Stimulated activated naive CD8-positive, alpha-beta T cell treated with anti-CD3 and anti-CD28 coated beads, Interleukin-15, amount 100 ng/mL, for 72 hours (primary cell): ENCODE results near the gene RHBDF2.
"Not testable (repeated sequence)": the region's sequence is repeated elsewhere in the genome, so short reads cannot be mapped to it uniquely, and the experiment has no call there.

Experiments used
- ATAC-seq: fragments of 150-1000 bp; cut with Tn5 transposase; 2 replicates; pipeline ENCODE4 v1.10.0; 2021; ENCODE audit warnings: mild to moderate bottlenecking, moderate library complexity
- DNase-seq, 2 donors: peaks; one replicate each; pipeline ENCODE4 v3.0.0; 2021 to 2022
- H3K27ac Mint-ChIP-seq, 2 donors: one replicate each; pipeline ENCODE4 v1.8.0; 2022; ENCODE audit warnings: mild to moderate bottlenecking in 2 of 2, mixed read lengths in 2 of 2, moderate library complexity in 2 of 2
- H3K27me3 Mint-ChIP-seq: one replicate; pipeline ENCODE4 v1.8.0; 2022; ENCODE audit warnings: mixed read lengths
- H3K4me1 Mint-ChIP-seq: one replicate; pipeline ENCODE4 v1.8.0; 2022; ENCODE audit warnings: mild to moderate bottlenecking, mixed read lengths
- H3K4me3 Mint-ChIP-seq, 2 donors: one replicate each; pipeline ENCODE4 v1.8.0; 2022; ENCODE audit warnings: mild to moderate bottlenecking in 2 of 2, mixed read lengths in 2 of 2, moderate library complexity in 1 of 2
- H3K9me3 Mint-ChIP-seq, 2 donors: one replicate each; pipeline ENCODE4 v1.8.0; 2022; ENCODE audit warnings: mixed read lengths in 2 of 2

RHBDF2 gene

DNA sequence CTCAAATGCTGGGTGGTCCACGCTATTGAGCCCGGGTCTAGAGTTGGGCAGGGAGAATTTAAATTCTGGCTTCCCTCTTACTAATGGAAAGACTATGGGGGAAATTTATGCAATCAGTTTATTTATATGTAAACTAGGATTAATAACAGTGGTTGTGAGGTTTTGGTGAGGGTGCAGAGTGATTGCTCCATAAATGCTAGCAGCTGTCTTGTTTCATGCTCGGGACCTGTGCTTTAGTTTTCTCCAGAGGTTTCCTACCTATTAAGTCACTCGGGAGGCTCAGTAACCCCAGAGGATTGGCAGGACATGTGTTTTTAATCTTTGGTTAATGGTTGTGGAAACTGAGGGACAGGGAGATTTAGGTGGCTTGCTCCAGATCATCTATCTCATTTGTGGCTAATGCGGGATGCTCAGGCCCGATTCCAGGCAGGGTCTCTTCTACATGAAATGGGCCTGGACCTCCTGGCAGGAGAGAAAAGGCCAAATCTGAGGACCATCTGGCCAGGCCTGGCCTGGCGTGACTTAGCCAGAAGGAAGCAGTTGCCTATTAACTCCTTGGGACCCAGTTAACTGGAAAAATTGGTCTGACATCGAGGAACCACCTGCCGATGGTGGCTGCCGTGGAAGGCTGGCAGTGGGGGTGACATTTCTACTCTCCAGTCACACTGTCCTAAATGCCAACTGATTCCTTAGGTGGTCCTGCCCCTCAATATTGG lies 40.7 kb upstream of the RHBDF2 start:
- peaks cover 31% of the 10 kb centered on the region for H3K27me3 Mint-ChIP-seq
- H3K27ac Mint-ChIP-seq = peak overlapping the region in 1 of 2 donors; percentile 30
- H3K4me1 Mint-ChIP-seq = peaks cover 15% of the 10 kb centered on the region
- no peak overlapping the region for H3K4me3 Mint-ChIP-seq
- no peaks in the 10 kb centered on the region for H3K9me3 Mint-ChIP-seq
- ATAC-seq = no peak
- no peak for DNase-seq

GRCh38 chr17:76540381-76541300 lies 39.4 kb upstream of the RHBDF2 start:
- ATAC-seq = peak; percentile 49
- Mint-ChIP-seq H3K9me3 (no peaks in the 10 kb centered on the region), H3K4me1 (peaks cover 17% of the 10 kb centered on the region), H3K27me3 (peaks cover 40% of the 10 kb centered on the region), H3K27ac (no peak overlapping the region), H3K4me3 (peak overlapping the region in 1 of 2 donors; percentile 41)
- no peak for DNase-seq

- peaks cover 40% of the 10 kb centered on the region for H3K27me3 Mint-ChIP-seq
- H3K4me1 Mint-ChIP-seq = peaks cover 26% of the 10 kb centered on the region
- ATAC-seq (no peak), DNase-seq (no peak)
- no peaks in the 10 kb centered on the region for H3K9me3 Mint-ChIP-seq
- peak within 1 kb of the TSS; percentile 28 to 73 for H3K4me3 Mint-ChIP-seq
- no peak within 1 kb of the TSS for H3K27ac Mint-ChIP-seq
Measured at GRCh38 chr17:76539631-76540271, 38.5 kb upstream of the RHBDF2 start, which contains the start of gene PRCD. TSS of gene PRCD (plus strand) at chr17:76540044. CDS start at chr17:76540142, 98 bp downstream.

DNA sequence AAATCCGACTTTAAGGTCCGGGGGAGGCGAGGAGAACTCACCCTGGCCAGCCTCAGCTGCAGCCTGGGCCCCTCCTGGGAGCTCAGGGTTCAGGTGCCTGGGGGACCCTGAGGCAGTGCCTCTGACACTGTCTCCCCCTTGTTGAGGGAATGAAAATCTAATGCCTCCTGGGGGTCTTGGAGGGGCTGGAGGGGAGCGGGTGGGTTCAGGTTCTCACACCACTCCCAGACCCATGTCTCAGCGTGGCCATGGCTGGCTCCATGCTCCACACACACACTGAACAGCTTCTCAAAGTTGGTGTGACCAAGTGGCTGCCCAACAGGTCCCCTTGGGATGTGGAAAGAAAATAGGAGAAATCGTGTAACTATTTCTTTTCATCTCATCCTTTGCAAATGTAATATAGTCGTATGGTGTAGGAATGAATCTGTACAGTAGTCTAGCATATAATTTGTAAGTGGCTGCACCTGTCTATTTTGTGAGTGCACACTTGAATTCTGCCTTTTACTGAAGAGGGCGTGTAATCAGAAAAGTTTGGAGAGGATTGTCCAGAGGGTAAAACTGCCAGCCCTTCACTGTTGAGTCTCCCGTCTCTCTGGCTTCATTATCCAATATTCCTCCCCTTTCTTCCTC lies 37.8 kb upstream of the RHBDF2 start:
- Mint-ChIP-seq H3K27ac (no peak overlapping the region), H3K27me3 (peaks cover 40% of the 10 kb centered on the region), H3K4me3 (peak overlapping the region; percentile 28 to 73), H3K9me3 (no peaks in the 10 kb centered on the region), H3K4me1 (peaks cover 26% of the 10 kb centered on the region)
- ATAC-seq = no peak
- DNase-seq = no peak

DNA sequence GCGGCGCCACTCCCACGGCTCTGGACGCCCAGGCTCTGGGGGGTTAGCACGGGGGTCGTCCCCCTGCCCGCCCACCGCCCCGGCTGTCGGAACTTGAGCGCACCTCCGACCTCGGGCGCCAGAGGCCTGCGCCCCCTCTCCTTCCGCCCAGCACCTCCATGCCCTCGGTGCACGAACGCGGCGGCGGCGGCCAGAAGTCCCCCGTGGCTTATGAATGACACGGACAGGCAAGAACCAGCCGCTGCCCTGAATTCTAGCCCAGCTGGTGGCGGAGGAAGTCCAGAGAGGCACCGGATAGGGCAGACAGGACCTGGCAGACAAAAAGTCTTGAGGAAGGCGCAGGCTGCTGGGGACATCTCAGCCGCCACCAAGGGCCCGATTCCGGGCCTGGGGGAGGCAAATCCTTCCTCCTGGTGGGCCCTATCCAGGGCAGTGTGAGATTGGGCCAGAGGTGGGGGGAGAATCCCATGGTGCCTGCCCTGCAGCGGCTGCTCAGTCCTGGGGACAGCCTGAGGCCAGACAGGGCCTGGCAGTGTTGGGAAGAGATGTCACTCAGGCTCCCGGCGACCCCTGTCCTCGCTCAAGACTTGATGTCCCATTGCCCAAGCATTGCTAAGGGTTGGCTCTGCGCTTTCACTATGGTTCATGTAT lies 37.2 kb upstream of the RHBDF2 start:
- Mint-ChIP-seq H3K9me3 (no peaks in the 10 kb centered on the region), H3K4me3 (peak overlapping the region; percentile 28 to 73), H3K27me3 (peaks cover 40% of the 10 kb centered on the region), H3K27ac (no peak overlapping the region), H3K4me1 (peaks cover 26% of the 10 kb centered on the region)
- ATAC-seq = no peak
- DNase-seq = no peak

GRCh38 chr17:76537578-76538280 lies 36.5 kb upstream of the RHBDF2 start, which contains the start of gene CYGB:
TSS of gene CYGB (minus strand) at chr17:76537709. CDS start at chr17:76537542, 167 bp downstream.
- Mint-ChIP-seq H3K27ac (no peak within 1 kb of the TSS), H3K4me1 (peaks cover 26% of the 10 kb centered on the region), H3K4me3 (peak within 1 kb of the TSS; percentile 44 to 64), H3K27me3 (peaks cover 38% of the 10 kb centered on the region), H3K9me3 (no peaks in the 10 kb centered on the region)
- peak; percentile 58 for ATAC-seq
- no peak for DNase-seq

DNA sequence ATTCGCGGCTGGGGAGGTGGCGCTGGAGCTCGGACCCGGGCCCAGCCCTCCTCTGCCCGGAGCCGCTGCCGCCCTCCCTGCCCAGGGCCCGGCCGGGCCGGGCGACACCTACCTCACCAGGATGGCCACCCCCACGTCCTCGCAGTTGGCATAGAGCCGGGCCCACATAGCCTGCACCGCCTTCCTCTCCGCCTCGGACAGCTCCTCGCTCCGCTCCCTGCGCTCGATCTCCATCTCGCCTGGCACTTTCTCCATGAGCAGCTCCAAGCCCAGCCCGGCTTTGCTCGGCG lies 36.0 kb upstream of the RHBDF2 start:
- no peak overlapping the region for H3K27ac Mint-ChIP-seq
- no peaks in the 10 kb centered on the region for H3K9me3 Mint-ChIP-seq
- peak overlapping the region; percentile 44 to 50 for H3K4me3 Mint-ChIP-seq
- H3K27me3 Mint-ChIP-seq = peaks cover 33% of the 10 kb centered on the region
- DNase-seq (no peak), ATAC-seq (peak; percentile 49)
- H3K4me1 Mint-ChIP-seq = peaks cover 26% of the 10 kb centered on the region

GRCh38 chr17:76536511-76537287 lies 35.5 kb upstream of the RHBDF2 start:
- no peak overlapping the region for H3K27ac Mint-ChIP-seq
- H3K9me3 Mint-ChIP-seq = no peaks in the 10 kb centered on the region
- DNase-seq = no peak
- peaks cover 32% of the 10 kb centered on the region for H3K4me1 Mint-ChIP-seq
- no peak for ATAC-seq
- peak overlapping the region in 1 of 2 donors; percentile 41 for H3K4me3 Mint-ChIP-seq
- H3K27me3 Mint-ChIP-seq = peaks cover 29% of the 10 kb centered on the region

- no peak overlapping the region for H3K4me3 Mint-ChIP-seq
Measured at GRCh38 chr17:76535788-76536510, 34.7 kb upstream of the RHBDF2 start.

DNA sequence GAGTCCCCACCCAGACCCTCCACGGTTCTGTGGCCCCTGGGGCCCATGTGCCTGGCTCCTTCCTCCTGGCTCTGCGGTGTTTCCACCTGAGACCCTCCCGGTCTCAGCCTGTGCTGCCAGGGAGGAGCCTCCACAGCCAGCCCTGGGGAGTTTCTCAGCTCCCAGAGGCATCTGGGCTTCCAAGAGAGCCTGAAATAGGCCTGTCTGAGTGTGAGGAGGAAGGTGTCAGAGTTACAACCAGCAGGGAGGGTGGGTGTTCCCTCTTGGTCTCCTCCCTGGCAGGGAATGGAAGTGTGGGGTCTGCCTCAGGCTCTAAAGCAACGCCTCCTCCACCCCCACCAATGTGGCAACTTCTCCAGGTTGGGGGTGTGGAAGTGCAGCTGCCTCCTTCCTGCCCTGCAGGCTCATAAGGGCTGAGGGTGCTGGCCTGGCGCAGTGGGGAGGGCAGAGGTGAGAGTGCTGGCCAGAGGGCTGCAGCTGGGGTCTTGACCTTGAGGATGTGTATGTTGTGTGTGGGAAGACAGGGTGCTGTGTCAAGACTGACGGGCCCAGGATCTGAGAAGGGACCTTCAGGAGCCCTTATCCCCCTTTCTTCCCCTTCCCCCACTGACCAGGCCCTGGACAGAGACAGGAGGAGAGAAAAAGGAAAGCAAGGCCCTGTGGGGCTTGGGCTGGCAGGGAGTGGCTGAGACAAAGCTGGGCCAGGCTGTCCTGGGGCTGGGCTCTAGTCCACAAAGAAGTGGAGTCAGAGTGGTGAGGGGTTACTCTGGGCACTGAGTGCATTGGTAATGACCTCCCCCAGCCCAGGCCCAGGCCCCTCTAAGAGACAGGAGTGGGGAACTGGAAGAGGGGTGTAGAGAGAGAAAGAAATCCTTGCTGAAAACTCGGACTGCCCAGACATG lies 33.9 kb upstream of the RHBDF2 start:
- H3K9me3 Mint-ChIP-seq = no peaks in the 10 kb centered on the region
- peaks cover 29% of the 10 kb centered on the region for H3K27me3 Mint-ChIP-seq
- H3K27ac Mint-ChIP-seq = peak overlapping the region; percentile 45 to 54
- DNase-seq (no peak), ATAC-seq (no peak)
- no peak overlapping the region for H3K4me3 Mint-ChIP-seq
- H3K4me1 Mint-ChIP-seq = peaks cover 37% of the 10 kb centered on the region

More at GRCh38 chr17:76535788-76536510, 34.7 kb upstream of the RHBDF2 start:
- Mint-ChIP-seq H3K27me3 (peaks cover 29% of the 10 kb centered on the region), H3K27ac (no peak overlapping the region), H3K4me1 (peaks cover 37% of the 10 kb centered on the region), H3K9me3 (no peaks in the 10 kb centered on the region)
- ATAC-seq = no peak
- DNase-seq = no peak

- not testable (repeated sequence) for H3K9me3 Mint-ChIP-seq, ATAC-seq, H3K4me3 Mint-ChIP-seq, DNase-seq, H3K27ac Mint-ChIP-seq
- peaks cover 19% of the 10 kb centered on the region for H3K27me3 Mint-ChIP-seq
- peaks cover 45% of the 10 kb centered on the region for H3K4me1 Mint-ChIP-seq
Measured at GRCh38 chr17:76533640-76534359, 32.6 kb upstream of the RHBDF2 start.

DNA sequence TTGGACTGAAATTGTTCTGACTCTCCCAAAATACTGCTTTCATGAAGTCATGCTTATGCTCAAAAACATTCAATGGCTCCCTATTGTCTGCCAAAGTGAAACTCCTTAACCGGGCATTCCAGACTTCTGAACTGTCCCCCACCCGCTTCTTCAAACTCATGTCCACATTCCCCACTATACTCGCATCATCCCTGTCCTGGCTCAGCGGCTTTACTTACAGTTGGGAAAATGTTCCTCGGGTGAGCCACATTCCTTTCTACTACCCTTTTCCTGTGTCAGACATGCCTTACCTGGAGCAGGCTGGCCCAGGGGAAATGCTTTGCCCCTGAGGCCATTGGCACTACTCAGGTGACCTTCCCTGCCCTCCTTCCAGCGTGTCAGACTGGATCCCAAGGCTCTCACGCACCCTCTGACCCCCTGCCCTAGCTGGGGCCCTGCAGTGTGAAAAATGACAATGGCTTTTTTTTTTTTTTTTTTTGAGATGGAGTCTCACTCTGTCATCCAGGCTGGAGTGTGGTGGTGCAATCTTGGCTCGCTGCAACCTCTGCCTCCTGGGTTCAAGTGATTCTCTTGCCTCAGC lies 30.9 kb upstream of the RHBDF2 start:
- no peaks in the 10 kb centered on the region for H3K9me3 Mint-ChIP-seq
- no peak for ATAC-seq
- DNase-seq = no peak
- H3K27me3 Mint-ChIP-seq = peaks cover 12% of the 10 kb centered on the region
- no peak overlapping the region for H3K4me3 Mint-ChIP-seq
- H3K4me1 Mint-ChIP-seq = peaks cover 62% of the 10 kb centered on the region
- H3K27ac Mint-ChIP-seq = peak overlapping the region in 1 of 2 donors; percentile 5
